A549 treated with ZK216348 at 1 μM for 4 hours (cell line): ENCODE data around the gene TMEM52. TPM values are rescaled to one million over a fixed set of nuclear protein-coding genes. Genes with fewer than 3 reads are reported as not detected.

Experiments
- total RNA-seq: library from RNA; stranded (reverse); fragments of 200-300 nt; extraction: Qiagen RNA extraction; gene quantifications from 5 replicates; pipeline ENCODE4 v1.2.3, GENCODE V29; 2022; ENCODE audit warnings: low read depth

The TMEM52 gene
- total RNA-seq: 0.32 to 1.7 TPM (median 0.82 TPM) in 5 replicates

GRCh38 chr1:1918901-1919303, at the start of gene TMEM52:
Gene TMEM52, minus strand, starts transcription at chr1:1919279. Its CDS starts 14 bp downstream, at chr1:1919265.

GRCh38 chr1:1914971-1915692, 3.9 kb downstream of the TMEM52 start, which contains the start of gene CALML6:
Gene CALML6, plus strand, starts transcription at chr1:1915260. Its CDS starts 21 bp downstream, at chr1:1915281.

GRCh38 chr1:1890506-1891348, 28.4 kb downstream of the TMEM52 start, which contains the start of gene GNB1:
Gene GNB1, minus strand, starts transcription at chr1:1891087. Its CDS starts 65,634 bp downstream, at chr1:1825453.

Other genes starting within 250 kb of the TMEM52 start
- gene SLC35E2B, start 226.5 kb downstream of the TMEM52 start, total RNA-seq: 9.1 to 14.2 TPM (median 12.3 TPM) in 5 replicates
- gene CDK11A, start 194.9 kb downstream of the TMEM52 start, total RNA-seq: 20.5 to 26.2 TPM (median 24.1 TPM) in 5 replicates
- gene NADK, start 140.8 kb downstream of the TMEM52 start, total RNA-seq: 25.1 to 43.3 TPM (median 39.8 TPM) in 5 replicates
- 175 to 218 TPM (median 209 TPM) in 5 replicates for gene GNB1, start 28.2 kb downstream of the TMEM52 start, total RNA-seq
- 0.19 to 0.37 TPM (median 0.24 TPM) in 5 replicates for gene CALML6, start 4.0 kb downstream of the TMEM52 start, total RNA-seq
- gene CFAP74, start 84.5 kb upstream of the TMEM52 start, total RNA-seq: 0.02 to 0.07 TPM in 2 of 5 replicates, not detected in the others
- 0.19 to 0.83 TPM (median 0.41 TPM) in 5 replicates for gene GABRD, start 100.1 kb upstream of the TMEM52 start, total RNA-seq
- gene PRKCZ, start 131.1 kb upstream of the TMEM52 start, total RNA-seq: 7.0 to 11.7 TPM (median 10.3 TPM) in 5 replicates